ENCODE data around the gene SDK2.

SDK2 gene

DNA sequence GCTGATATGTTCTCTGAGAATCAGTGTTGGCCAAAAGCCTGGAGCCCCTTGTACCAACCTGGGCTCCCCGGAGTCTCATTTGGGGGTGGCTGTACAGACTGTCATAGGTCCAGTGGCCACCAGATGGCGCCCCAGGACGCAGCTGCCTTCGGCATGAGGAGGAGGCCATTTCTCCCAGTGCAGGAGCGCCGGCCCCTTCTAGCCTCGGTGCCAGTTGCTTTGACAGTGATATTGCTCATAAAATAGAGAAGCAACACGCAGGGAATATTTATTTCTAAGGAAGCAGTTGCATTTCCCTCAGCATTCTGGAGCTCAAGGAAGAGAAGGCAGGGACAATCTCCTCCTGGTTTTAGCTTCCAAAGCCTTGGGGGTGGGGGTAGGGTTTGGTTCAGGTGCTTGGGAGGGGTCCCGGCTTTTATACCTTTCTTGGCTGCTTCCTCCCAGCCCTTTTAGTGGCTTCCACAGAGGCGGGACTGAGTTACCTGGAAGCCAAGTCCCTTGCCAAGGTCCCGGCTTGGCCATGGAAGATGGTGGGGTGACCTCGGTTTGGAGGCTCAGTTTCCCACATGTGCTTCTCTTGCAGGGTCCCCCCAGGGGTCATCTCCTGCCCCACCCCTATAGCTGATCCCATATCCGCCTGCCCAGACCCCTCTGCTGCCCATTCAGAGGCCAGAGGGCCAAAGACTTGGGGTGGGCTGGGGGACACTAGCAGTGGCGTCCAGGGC is 214.6 kb downstream of the SDK2 start:
- Histone ChIP-seq H3K27me3 (ENCODE audit: control insufficient read depth, insufficient read depth, low read length) (no peaks in the 10 kb centered on the region), H3K9me3 (ENCODE audit: control insufficient read depth, insufficient read depth, low read length) (no peaks in the 10 kb centered on the region), H3K4me1 (ENCODE audit: control insufficient read depth, insufficient read depth, low read length) (peaks cover 4% of the 10 kb centered on the region), H3K36me3 (ENCODE audit: control insufficient read depth, insufficient read depth, low read length) (peaks cover 2% of the 10 kb centered on the region), H3K9ac (ENCODE audit: low read depth, low read length) (no peak overlapping the region), H3K4me3 (ENCODE audit: low read depth, low read length) (no peak overlapping the region)

DNA sequence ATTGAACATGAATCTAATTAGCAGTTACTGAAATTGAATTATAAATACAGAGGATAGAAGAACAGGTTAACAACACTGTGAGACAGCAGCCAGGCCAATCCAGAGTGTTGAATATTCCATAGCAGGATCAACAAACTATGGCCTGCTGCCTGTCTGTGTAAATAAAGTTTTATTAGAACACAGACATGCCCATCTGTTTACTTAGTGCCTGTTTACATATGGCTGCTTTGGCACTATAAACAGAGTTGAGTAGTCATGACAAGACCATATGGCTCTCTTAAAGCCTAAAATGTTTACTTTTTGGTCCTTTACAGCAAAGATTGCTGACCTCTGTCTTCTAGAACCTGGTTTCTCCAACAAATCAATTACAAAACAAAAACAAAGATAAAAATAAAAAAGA is 217.0 kb downstream of the SDK2 start:
- H3K4me1 ChIP-seq (ENCODE audit: control insufficient read depth, insufficient read depth, low read length) = peaks cover 4% of the 10 kb centered on the region
- H3K9ac ChIP-seq (ENCODE audit: low read depth, low read length) = no peak overlapping the region
- H3K4me3 ChIP-seq (ENCODE audit: low read depth, low read length) = no peak overlapping the region
- peaks cover 9% of the 10 kb centered on the region for H3K36me3 ChIP-seq (ENCODE audit: control insufficient read depth, insufficient read depth, low read length)
- no peaks in the 10 kb centered on the region for H3K27me3 ChIP-seq (ENCODE audit: control insufficient read depth, insufficient read depth, low read length)
- H3K9me3 ChIP-seq (ENCODE audit: control insufficient read depth, insufficient read depth, low read length) = no peaks in the 10 kb centered on the region

DNA sequence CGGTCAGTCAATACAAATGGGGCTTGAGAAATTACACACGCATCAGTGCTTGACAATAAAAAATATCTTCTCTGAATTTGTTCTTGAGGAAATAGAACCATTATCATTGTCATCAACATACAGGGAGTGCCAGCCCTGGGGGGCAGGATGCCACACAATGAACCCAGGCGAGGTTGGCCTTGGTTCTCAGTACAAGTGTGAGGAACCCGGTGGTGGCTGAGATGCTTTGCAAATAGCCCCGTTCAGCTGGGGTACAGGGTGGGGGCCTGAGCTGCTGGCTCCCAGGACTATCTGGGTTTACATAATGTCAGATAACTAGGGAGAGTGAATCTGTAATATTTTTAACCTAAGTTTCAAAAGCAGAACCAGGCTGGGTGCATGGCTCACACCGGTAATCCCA is 219.7 kb downstream of the SDK2 start:
- Histone ChIP-seq H3K9ac (ENCODE audit: low read depth, low read length) (no peak overlapping the region), H3K4me3 (ENCODE audit: low read depth, low read length) (no peak overlapping the region), H3K9me3 (ENCODE audit: control insufficient read depth, insufficient read depth, low read length) (no peaks in the 10 kb centered on the region), H3K27me3 (ENCODE audit: control insufficient read depth, insufficient read depth, low read length) (no peaks in the 10 kb centered on the region), H3K36me3 (ENCODE audit: control insufficient read depth, insufficient read depth, low read length) (peaks cover 10% of the 10 kb centered on the region), H3K4me1 (ENCODE audit: control insufficient read depth, insufficient read depth, low read length) (peaks cover 1% of the 10 kb centered on the region)

DNA sequence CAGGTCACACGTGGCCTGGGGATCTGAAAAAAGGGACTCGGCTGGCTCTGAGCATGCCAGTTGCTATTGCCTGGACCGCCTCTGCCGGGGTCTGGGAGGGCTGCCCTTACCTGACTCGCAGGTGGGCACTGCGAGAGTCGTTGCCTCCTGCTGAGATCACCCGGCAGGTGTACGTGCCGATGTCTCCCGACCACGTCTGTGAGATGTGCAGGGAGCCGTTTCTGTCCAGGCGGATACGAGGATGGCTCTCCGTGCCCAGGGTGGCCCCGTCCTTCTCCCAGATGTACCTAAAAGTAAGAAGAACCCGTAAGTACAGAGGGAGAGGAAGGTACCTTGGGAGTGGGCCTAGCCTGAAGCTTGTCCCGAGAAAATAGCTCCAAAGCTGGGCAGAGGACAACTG is 220.4 kb downstream of the SDK2 start:
- no peak overlapping the region for H3K4me3 ChIP-seq (ENCODE audit: low read depth, low read length)
- H3K9me3 ChIP-seq (ENCODE audit: control insufficient read depth, insufficient read depth, low read length) = no peaks in the 10 kb centered on the region
- no peak overlapping the region for H3K9ac ChIP-seq (ENCODE audit: low read depth, low read length)
- H3K27me3 ChIP-seq (ENCODE audit: control insufficient read depth, insufficient read depth, low read length) = no peaks in the 10 kb centered on the region
- peaks cover 12% of the 10 kb centered on the region for H3K36me3 ChIP-seq (ENCODE audit: control insufficient read depth, insufficient read depth, low read length)
- no peaks in the 10 kb centered on the region for H3K4me1 ChIP-seq (ENCODE audit: control insufficient read depth, insufficient read depth, low read length)

DNA sequence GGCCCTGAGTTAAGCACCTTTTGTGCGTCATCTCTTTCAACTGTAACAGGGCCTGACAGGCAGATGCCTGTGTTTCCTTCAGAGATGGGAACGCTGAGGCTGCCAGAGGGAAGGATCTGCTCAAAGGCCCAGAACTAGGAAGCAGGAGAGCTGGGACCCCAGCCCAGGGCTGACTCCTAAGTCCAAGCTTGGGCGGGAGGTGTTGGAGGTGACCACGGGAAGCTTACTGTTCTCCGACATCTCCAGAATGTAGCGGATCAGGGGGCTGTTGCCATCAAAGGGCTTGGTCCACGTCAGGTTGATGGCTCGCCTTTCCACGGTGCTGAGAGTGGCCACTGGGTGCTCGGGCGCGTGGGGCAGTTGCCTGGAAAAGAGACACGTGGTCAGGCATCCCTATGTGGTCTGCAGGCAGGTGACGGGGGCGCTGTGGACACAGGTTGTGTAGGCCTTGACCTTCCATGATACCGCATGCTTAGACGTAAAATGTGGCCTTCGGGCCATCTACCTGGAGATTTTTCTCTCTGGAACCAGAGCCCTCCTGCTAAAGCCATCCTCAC is 221.0 kb downstream of the SDK2 start:
- H3K4me3 ChIP-seq (ENCODE audit: low read depth, low read length) = no peak overlapping the region
- H3K36me3 ChIP-seq (ENCODE audit: control insufficient read depth, insufficient read depth, low read length) = peaks cover 12% of the 10 kb centered on the region
- no peaks in the 10 kb centered on the region for H3K9me3 ChIP-seq (ENCODE audit: control insufficient read depth, insufficient read depth, low read length)
- H3K27me3 ChIP-seq (ENCODE audit: control insufficient read depth, insufficient read depth, low read length) = no peaks in the 10 kb centered on the region
- no peak overlapping the region for H3K9ac ChIP-seq (ENCODE audit: low read depth, low read length)
- H3K4me1 ChIP-seq (ENCODE audit: control insufficient read depth, insufficient read depth, low read length) = no peaks in the 10 kb centered on the region

DNA sequence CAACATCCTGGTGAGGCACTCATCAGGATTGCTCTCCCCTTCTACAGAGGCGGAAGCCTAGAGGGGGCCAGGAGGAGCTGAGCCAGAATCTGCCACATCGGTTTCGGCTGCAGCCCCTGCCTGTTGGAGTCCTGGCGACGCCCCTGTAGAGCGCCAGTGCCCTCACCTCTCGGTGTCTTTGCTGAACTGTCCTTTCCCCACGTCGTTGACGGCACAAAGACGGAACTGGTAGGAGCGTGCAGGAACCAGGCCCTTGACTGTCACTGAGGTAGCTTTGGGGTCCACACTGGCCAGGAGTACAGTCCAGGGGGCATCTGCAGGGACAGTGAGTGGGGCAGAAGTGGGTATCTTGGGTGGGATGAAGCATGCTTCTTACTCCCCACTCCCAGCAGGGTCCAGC is 222.1 kb downstream of the SDK2 start:
- Histone ChIP-seq H3K4me1 (ENCODE audit: control insufficient read depth, insufficient read depth, low read length) (no peaks in the 10 kb centered on the region), H3K36me3 (ENCODE audit: control insufficient read depth, insufficient read depth, low read length) (peaks cover 12% of the 10 kb centered on the region), H3K27me3 (ENCODE audit: control insufficient read depth, insufficient read depth, low read length) (no peaks in the 10 kb centered on the region), H3K4me3 (ENCODE audit: low read depth, low read length) (no peak overlapping the region), H3K9me3 (ENCODE audit: control insufficient read depth, insufficient read depth, low read length) (no peaks in the 10 kb centered on the region), H3K9ac (ENCODE audit: low read depth, low read length) (no peak overlapping the region)

DNA sequence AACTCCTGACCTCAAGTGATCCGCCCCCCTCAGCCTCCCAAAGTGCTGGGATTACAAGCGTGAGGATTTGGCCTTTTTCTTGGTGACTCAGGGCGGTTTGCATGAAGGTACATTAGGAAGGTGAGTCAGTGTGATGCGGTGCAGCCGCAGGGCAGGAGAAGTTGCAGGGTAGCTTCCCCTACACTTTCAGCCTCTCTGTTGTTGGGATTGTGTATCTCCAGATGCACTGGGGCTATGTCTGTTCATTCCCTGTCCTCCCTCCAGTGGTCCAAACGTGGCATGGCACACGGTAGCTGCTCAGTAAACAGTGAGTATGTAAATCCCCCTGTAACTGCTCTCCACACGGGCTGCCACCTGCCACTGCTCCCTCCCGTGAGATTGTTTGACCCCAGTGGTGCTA is 223.3 kb downstream of the SDK2 start:
- no peak overlapping the region for H3K9ac ChIP-seq (ENCODE audit: low read depth, low read length)
- no peaks in the 10 kb centered on the region for H3K4me1 ChIP-seq (ENCODE audit: control insufficient read depth, insufficient read depth, low read length)
- no peak overlapping the region for H3K4me3 ChIP-seq (ENCODE audit: low read depth, low read length)
- no peaks in the 10 kb centered on the region for H3K27me3 ChIP-seq (ENCODE audit: control insufficient read depth, insufficient read depth, low read length)
- no peaks in the 10 kb centered on the region for H3K9me3 ChIP-seq (ENCODE audit: control insufficient read depth, insufficient read depth, low read length)
- H3K36me3 ChIP-seq (ENCODE audit: control insufficient read depth, insufficient read depth, low read length) = peaks cover 12% of the 10 kb centered on the region

DNA sequence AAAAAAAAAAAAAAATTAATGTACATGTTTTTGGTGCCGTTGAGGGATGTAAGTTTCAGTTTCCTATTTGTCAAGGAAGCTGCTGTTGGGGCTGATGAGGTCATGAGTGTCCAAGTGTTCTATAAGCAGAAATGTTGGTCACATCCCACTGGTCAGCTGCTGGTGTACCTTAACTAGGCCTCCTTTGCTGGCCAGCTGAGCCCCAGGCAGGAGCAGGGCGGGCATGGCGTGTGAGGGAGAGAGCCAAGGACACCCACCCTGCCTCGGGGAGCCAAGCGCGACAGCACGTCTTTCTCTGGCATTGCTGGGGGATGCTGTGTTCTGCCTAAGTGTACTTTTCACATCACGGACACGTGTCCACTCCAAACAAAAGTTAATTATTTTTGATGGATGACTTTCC is 224.4 kb downstream of the SDK2 start:
- no peaks in the 10 kb centered on the region for H3K9me3 ChIP-seq (ENCODE audit: control insufficient read depth, insufficient read depth, low read length)
- no peaks in the 10 kb centered on the region for H3K27me3 ChIP-seq (ENCODE audit: control insufficient read depth, insufficient read depth, low read length)
- no peak overlapping the region for H3K9ac ChIP-seq (ENCODE audit: low read depth, low read length)
- H3K4me3 ChIP-seq (ENCODE audit: low read depth, low read length) = no peak overlapping the region
- no peaks in the 10 kb centered on the region for H3K4me1 ChIP-seq (ENCODE audit: control insufficient read depth, insufficient read depth, low read length)
- H3K36me3 ChIP-seq (ENCODE audit: control insufficient read depth, insufficient read depth, low read length) = peaks cover 12% of the 10 kb centered on the region

DNA sequence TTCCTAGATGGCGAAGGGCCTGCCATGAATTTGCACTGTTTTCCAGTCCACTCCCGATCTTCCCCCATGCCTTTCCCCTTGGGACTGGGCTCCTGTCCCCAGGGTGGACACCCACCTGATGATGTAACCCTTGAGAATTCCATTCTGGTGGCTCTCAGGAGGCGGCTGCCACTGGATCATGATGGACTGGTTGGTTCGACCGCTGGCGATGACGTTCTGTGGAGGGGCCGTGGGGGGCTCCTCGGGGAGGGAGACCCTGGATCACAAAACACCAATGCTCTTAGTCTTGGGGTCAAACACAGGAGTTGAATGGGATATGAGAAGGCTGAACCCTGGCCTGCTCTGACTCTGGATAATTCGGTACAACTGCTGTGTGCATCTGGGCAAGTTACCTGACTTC is 225.2 kb downstream of the SDK2 start:
- H3K4me1 ChIP-seq (ENCODE audit: control insufficient read depth, insufficient read depth, low read length) = no peaks in the 10 kb centered on the region
- H3K9ac ChIP-seq (ENCODE audit: low read depth, low read length) = no peak overlapping the region
- H3K9me3 ChIP-seq (ENCODE audit: control insufficient read depth, insufficient read depth, low read length) = no peaks in the 10 kb centered on the region
- H3K27me3 ChIP-seq (ENCODE audit: control insufficient read depth, insufficient read depth, low read length) = no peaks in the 10 kb centered on the region
- peaks cover 12% of the 10 kb centered on the region for H3K36me3 ChIP-seq (ENCODE audit: control insufficient read depth, insufficient read depth, low read length)
- H3K4me3 ChIP-seq (ENCODE audit: low read depth, low read length) = no peak overlapping the region

DNA sequence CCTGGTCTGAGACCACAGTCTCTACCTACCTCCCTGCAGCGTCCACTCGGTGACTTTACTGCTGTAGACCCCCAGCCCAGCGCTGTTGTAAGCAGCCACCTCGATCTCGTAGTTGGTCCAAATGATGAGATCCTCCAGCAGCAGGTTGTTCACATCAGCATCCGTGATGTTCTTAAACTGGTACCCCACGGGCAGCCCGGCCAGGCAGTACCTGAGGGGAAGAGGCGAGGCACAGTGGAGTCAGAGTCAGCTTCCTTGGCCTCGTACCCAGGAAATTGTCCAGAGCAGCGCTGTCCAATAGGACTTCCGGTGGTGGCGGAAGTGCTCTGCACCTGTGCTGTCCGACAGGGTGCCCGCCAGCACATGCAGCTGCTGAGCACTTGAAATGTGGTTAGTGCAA is 228.5 kb downstream of the SDK2 start:
- Histone ChIP-seq H3K4me3 (ENCODE audit: low read depth, low read length) (no peak overlapping the region), H3K36me3 (ENCODE audit: control insufficient read depth, insufficient read depth, low read length) (peaks cover 8% of the 10 kb centered on the region), H3K9me3 (ENCODE audit: control insufficient read depth, insufficient read depth, low read length) (no peaks in the 10 kb centered on the region), H3K9ac (ENCODE audit: low read depth, low read length) (no peak overlapping the region), H3K27me3 (ENCODE audit: control insufficient read depth, insufficient read depth, low read length) (no peaks in the 10 kb centered on the region), H3K4me1 (ENCODE audit: control insufficient read depth, insufficient read depth, low read length) (no peaks in the 10 kb centered on the region)

DNA sequence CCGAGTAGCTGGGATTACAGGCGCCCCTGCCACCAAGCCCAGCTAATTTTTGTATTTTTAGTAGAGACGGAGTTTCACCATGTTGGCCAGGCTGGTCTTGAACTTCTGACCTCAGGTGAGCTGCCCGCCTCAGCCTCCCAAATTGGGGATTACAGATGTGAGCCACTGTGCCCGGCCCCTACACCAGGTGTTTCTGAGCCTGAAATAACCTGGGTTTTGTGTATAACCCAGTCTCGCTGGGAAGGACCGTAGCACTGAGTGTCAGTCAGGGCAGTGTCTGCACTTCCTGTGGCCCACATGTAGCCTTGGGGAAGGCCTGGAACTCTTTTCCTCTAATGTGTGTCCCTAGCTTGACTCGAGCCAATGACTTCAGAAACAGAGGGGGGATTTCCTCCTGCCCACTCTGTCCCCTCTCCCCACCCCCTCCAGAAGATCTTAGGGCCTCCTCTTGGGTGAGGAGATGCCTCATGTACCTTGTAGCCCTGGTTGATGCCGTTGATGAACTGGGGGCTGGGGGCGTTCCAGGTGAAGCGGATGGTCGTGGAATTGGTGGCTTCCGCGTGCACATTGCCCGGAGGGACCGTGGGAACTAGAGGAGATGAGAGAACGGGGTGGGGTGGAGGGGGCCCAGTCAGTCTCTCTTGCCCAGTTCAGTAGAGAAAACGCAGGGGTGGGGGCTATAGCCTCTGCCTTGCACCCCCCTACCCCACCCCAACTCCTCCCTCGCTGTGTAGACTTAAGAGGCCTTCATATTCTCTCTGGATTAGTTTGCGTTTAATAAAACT is 229.9 kb downstream of the SDK2 start:
- peaks cover 7% of the 10 kb centered on the region for H3K36me3 ChIP-seq (ENCODE audit: control insufficient read depth, insufficient read depth, low read length)
- H3K4me1 ChIP-seq (ENCODE audit: control insufficient read depth, insufficient read depth, low read length) = no peaks in the 10 kb centered on the region
- no peak overlapping the region for H3K4me3 ChIP-seq (ENCODE audit: low read depth, low read length)
- H3K9me3 ChIP-seq (ENCODE audit: control insufficient read depth, insufficient read depth, low read length) = no peaks in the 10 kb centered on the region
- no peaks in the 10 kb centered on the region for H3K27me3 ChIP-seq (ENCODE audit: control insufficient read depth, insufficient read depth, low read length)
- no peak overlapping the region for H3K9ac ChIP-seq (ENCODE audit: low read depth, low read length)

DNA sequence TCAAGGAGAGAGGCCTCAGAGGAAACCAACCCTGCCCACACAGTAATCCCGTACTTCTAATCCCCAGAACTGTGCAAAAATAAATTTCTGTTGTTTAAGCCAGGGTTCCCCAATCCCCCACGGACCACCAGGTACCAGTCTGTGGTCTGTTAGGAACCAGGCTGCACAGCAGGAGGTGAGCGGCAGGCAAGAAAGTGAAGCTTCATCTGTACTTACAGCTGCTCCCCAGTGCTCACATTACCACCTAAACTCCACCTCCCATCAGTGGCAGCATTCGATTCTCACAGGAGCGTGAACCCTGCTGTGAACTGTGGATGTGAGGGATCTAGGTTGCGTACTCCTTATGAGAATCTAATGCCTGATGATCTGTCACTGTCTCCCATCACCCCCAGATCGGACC is 231.3 kb downstream of the SDK2 start:
- no peaks in the 10 kb centered on the region for H3K4me1 ChIP-seq (ENCODE audit: control insufficient read depth, insufficient read depth, low read length)
- H3K4me3 ChIP-seq (ENCODE audit: low read depth, low read length) = no peak overlapping the region
- H3K36me3 ChIP-seq (ENCODE audit: control insufficient read depth, insufficient read depth, low read length) = peaks cover 6% of the 10 kb centered on the region
- no peaks in the 10 kb centered on the region for H3K27me3 ChIP-seq (ENCODE audit: control insufficient read depth, insufficient read depth, low read length)
- no peaks in the 10 kb centered on the region for H3K9me3 ChIP-seq (ENCODE audit: control insufficient read depth, insufficient read depth, low read length)
- H3K9ac ChIP-seq (ENCODE audit: low read depth, low read length) = no peak overlapping the region
